Stimulated activated CD8-positive, alpha-beta memory T cell treated with anti-CD3 and anti-CD28 coated beads, Interleukin-2, amount 100 ng/mL, for 1 hour (primary cell): ENCODE measurements around the gene ADAMTS2.

Experiments
- DNase-seq, 2 donors: peaks; one replicate each; pipeline ENCODE4 v3.0.0-alpha.2; 2020; ENCODE audit warnings: low read depth in 2 of 2

The ADAMTS2 gene

DNA sequence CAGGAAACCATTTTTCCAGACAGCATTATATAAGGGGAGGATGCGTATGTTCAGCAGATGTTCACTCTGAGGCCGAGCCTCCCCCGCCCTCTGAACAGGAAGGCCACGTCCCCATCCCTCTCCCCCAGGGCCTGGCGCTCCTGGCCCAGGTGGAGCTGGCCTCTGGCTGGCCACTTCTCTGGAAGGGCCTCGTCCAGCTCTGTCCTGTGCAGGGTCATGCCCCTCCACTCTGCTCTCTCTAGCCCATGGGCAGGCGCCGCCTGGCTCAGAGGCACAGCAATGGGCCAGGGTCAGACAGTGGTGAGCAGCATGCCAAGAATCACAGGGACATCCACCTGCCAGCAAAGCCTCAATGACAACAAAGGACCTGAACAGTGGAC is 34.2 kb downstream of the ADAMTS2 start:
- DNase-seq = no peak

DNA sequence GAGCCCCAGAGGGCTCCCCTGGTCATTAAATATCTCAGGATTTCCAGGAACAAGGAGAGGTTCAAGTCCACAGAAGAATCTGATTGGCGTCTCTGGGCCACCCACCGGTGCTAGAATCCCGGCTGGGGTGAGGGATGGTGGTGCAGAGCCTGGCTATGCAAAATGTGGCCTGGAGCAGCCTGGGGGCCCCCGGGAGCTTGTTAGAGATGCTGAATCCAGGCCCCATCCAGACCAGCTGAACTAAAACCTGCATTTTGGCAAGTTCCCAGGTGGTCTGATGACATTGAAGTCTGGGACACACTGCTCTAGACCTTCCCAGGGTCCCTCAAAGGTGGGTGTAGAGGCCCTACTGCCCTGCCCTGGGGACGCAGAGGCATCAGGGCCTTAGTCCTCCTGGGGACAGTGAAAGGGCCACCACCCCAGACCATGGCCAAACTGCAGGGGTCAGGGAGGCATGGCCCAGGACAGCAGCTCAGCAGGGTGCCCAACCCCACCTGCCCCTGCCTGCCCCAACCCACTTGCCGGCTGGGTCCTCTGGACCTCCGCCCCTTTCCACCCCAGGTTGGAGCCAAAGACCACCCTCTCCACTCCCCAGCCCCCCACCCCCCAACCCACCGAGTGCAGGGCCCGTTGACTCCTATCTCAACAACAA is 34.7 kb downstream of the ADAMTS2 start:
- no peak for DNase-seq

DNA sequence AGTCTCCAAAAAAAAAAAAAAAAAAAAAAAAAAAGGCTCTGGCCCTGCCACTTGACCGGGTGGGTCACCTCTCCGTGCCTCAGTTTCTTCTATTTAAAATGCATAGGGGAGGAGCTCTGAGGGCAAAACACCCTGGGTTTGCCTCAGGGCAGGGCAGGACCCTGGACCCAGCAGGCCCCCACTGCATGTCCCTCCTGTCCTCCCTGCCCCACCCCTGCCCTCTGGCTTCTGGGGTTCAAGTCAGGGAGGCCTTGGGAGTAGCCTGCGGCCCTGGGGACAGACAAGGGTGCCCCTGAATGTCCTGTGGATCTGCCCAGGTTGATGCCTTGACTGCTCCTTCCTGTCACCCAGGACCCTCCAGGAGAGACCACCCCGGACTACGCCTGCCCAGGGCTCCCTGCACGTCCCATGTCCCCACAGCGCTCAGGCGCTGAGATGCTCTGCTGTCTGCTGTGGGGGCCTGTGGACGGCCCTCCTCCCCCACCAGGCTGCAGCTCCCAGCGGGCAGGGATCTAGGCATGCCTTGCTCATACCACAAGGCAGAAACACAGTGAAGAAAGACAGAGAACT is 35.4 kb downstream of the ADAMTS2 start:
- DNase-seq = no peak

DNA sequence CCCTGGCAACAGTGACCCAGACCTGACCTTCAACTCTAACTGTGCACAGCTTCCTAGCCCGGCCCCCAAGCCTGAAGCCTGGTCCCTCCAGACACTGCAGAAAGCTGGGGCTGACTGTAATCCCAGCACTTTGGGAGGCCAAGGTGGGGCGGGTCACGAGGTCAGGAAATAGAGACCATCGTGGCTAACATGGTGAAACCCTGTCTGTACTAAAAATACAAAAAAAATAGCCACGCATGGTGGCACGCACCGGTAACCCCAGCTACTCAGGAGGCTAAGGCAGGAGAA is 35.9 kb downstream of the ADAMTS2 start:
- no peak for DNase-seq

DNA sequence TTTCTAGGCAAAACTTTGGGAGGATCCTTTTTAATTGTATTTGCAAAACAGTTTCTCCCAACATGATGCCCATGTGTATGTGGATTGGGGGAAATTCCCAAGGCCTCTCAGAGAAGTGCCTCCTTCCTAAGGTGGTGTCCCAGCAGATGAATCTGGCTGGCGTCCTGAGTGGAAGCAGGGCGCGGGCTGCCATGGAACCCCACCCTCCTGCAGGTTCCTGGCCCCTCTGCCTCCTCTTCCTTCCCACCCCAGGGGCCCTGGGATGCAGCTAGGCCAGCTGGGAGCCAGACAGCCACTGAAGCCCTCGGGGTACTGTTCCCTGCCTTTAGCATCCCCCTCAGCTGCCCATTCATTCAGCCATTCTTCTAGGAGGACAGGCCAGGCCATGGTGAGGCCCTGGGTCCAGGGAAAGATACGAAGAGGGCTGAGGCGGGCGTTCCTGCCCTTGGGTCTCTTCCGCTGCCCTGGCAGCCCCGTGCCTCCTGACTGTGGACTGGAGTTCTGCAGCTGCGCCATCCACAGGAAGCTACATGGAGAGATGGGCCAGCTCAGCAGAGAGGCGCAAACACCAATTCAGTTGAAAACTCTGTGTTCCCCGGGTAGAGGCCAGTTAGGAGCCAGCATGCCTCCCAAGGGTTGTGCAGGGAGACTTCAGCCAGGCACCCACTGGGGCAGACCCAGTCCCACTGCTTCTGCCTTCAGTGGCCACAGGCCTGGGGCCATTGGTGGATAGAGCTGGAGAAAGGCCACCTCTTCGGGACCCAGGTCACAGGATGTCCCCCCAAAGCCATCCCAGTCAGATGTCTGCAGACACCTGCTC is 36.5 kb downstream of the ADAMTS2 start:
- DNase-seq = no peak

DNA sequence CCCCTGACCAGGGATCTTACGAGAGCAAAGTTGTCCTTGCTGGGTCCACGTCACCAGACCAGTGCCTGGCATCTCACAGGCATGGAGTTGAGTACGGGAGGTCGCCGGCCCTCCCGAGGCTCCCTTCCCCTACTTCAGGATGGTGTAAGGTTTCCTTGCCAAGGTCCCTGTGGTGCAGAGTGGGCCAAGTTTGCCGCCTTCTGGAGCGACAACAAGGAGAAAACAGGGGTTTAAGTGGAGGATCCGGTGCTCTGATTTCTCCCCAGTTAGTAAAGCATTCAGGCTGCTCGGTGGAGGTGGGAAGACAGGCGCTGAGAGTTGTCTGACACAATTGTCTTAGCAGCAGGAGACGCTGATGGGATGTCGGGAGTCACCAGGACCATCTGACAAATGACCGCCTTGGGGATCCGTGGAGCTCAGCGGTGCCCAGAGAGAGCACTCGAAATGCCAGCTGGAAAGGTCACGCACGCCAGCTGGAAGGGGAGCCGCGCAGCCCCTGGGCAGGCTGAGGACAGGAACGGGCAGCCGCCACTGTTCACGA is 37.3 kb downstream of the ADAMTS2 start:
- DNase-seq = no peak

DNA sequence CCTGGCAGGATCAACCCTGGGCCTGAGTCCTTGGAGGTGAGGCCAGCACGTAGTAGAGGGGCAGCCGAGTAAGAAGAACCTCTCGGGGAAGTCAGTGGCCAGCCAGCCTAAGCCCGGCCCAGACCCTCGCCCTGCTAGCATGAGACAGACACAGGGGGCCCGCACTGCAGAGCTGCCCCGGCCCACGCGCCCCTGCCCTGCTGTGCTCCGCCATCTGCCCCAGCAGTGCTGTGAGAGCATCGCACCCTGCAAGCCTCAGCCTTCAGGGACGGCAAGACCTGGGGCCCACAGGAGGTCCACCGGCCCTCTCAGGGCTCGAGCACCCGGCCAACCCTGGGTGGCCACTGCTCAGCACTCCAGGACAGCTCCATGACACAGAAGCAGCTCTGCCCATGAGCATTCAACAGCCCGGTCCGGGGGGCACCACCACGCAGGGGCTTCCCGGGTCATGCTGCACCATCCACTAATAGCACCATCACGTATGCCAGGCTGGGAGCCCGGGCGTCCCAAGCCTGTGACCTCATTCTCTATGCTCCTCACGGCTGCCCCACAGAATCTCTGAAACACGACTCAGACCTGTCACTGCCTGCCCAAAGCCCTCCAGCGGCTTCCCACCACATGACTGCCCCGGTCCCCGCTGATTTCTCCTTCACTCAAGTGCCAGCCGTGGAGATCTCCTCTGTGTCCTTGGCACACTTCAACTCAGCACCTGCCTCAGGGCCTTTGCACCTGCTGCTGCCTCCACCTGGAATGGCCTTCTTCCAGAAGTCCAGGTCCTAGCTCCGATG is 38.1 kb downstream of the ADAMTS2 start:
- DNase-seq = no peak

DNA sequence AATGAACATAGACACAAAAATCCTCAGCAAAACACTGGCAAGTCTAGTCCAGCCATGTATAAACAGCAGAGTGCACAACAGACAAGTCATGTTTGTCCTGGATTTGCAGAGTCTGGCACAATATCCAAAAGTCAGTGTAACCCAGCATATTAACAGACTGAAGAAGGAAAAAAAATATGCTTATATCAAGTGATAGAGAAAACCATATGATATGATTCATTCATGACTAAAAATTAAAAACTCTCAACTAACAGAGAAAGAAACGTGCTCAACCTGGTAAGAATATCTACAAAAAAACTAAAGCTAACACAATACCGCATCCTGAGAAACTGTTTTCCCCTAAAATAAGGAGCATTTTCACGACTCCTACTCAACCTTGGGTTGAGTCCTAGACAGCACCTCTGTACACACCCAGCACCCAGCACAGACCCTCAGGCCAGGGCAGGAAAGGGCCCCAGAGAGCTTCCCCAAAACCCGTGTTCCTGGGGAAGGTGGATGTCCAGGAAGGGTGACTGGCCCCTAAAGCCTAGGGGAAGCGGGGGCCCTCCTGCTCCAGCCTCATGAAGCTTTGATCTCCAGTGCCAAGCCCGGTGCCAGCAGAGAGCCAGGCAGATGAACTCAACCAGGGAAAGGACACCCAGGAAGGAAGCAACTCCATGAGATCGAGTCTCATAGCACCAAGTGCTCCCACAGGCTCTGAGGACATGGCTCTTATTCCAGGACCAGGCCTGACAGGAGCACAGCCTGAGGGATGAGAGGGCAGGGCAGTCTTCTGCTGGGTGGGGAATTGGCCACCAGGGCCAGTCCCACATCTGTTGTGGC is 38.9 kb downstream of the ADAMTS2 start:
- no peak for DNase-seq

DNA sequence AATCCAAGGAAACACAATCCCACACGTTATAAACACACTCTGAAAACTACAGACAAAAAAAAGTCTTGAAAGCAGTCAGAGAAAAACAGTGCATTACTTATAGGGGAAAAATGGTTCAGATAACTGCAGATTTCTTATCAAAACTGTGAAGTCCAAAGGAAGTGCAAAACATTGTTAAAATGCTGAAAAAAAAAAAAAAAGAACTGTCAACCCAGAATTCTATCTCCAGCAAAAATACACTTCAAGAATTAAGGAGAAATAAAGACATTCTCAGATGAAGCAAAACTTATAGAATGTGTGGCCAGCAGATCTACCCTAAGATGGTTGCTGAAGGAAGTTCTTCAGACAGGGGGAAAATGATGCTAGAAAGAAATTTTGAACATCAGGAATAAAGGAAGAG is 40.4 kb downstream of the ADAMTS2 start:
- no peak for DNase-seq

DNA sequence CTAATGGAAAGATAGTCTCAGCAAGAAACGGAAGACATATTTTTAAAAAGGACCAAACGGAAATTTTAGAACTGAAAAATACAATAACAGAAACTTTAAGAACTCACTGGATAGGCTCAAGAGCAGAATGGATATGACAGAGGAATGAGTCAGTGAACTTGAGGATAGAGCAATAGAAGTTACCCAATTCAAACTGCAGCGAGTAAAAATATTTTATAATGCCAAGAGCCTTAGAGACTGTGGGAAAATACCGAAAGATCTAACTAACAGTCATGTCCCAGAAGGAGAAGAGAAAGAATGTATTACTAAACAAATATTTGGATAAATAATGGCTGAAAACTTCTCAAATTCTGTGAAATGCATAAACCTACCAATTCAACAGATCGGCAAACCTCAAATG is 40.8 kb downstream of the ADAMTS2 start:
- DNase-seq = no peak

DNA sequence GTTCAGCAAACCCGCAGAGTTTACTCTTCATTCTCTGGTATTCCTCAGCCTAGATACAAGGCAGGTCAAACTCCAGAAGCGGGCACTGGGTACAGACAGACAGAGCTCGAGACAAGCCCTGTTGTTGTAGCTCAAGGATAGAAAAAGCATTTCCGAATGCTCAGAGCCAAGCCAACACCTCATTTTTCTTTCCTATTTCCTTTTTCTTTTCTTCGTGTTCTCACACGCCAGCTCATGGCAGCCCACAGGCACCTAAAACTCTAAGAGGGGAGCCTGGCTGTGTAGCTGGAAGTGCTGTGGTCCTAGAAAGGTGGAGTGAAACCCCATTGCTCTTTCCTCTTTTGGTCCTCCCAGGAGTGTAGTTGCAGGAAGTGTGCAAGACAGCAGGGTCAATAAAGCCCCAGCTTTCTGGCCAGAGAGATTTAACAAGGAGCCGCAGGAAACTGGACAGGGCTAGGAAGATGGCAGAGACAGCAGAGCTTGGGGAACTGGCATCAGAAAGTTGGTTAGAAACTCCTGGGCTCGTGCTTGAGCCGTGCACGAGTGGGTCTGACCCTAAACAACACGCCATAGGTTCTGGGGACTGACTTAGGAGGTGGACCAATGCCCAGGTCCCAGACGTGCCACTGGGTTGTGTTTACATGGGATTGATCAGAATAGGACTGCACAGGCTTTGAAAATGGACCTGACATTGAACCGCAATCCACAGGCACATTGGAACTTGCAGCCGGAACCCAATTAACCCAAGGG is 41.6 kb downstream of the ADAMTS2 start:
- no peak for DNase-seq

DNA sequence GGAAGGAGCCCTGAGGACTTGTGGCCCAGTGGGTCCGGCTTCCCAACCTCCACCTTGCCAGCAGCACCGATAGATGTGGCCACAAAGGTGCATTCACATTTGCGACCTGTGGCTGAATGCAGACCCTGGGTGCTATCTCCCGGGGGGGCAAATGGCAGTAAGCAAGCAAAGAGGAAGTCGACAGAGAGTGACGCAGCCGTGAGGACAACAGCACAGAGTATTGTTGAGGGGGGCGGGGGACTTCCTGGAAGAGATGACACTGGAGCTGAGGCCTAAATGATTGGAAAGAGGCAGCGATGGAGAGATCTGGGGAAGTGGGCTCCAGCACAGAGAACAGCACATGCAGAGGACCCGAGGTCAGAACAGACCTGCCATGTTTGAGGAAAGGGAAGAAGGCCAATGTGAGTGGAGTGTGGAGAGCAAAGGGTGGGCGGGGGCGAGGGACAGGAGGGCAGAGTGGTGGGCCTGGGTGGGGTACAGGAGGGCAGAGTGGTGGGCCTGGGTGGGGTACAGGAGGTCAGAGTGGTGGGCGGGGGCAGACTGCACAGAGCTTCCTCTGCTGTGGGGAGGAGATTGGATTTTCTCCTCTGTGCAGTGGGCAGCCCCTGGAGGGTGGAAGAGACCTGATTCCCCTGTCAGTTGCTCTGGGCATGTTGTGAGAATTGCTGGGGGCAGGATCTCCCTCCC is 42.6 kb downstream of the ADAMTS2 start:
- no peak for DNase-seq

DNA sequence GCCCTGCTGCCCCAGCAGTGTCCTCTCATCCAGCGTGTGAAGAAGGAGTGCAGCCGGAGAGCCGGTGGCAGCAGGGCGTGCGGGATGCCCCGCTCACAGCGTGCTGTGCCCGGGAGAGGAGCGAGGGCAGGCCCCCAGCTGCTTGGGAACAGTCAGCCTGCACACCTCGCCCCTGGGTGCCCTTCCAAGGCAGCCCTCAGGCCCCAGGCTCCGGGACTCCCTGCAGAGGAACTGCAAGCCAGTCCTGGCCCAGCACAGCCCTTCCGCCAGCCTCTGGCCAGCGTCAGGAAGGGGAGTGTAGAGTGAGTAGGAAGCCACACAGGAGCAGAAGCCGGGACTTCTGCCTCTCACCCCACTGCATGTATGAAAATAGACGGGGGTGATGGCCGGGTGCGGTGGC is 43.5 kb downstream of the ADAMTS2 start:
- no peak for DNase-seq

DNA sequence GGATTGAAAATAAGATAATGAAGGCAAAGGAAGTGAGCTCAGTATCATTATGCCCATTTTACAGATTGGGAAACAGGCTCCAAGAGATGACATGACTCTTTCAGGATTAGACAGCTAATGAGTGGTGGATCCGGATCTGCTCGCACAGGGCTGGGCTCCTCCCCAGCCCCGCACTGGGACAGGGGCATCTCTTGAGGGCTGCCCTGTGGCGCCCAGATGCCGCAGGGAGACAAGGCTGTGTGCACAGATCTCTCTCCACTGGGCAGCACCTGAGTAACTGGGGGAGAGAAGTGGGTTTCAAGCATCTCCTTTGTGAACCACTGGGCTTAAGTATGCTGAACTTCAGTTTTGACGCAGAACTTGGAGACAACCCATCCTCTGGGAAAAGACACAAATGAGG is 43.9 kb downstream of the ADAMTS2 start:
- no peak for DNase-seq

DNA sequence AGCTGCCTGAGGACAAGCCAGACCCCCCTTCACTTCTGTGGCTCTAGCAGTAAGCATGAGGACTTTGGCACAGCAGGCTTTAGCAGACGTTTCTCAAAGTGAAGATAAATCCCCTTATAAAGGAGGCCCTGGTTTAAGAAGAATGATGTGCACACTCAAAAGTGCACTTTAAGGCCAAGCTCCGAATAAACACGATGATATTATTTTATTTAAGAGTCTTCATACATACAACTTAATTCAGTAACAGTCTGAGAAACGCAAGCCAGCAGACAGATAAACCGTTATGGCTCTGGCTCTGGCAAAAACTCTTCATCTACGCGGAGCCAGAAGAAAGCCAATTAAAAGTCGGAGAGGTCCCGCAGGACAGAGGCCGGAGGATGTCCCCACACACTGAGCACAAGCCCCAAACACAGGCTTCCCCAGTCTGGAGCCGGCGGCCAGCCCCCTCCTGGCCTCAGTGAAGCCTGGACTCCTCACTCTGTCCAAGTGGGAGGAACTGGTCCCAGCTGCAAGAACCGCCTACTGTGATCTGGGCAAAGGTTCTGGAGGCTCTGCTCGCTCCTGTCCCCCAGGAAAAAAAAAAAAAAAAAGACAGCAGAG is 44.6 kb downstream of the ADAMTS2 start:
- DNase-seq = no peak

DNA sequence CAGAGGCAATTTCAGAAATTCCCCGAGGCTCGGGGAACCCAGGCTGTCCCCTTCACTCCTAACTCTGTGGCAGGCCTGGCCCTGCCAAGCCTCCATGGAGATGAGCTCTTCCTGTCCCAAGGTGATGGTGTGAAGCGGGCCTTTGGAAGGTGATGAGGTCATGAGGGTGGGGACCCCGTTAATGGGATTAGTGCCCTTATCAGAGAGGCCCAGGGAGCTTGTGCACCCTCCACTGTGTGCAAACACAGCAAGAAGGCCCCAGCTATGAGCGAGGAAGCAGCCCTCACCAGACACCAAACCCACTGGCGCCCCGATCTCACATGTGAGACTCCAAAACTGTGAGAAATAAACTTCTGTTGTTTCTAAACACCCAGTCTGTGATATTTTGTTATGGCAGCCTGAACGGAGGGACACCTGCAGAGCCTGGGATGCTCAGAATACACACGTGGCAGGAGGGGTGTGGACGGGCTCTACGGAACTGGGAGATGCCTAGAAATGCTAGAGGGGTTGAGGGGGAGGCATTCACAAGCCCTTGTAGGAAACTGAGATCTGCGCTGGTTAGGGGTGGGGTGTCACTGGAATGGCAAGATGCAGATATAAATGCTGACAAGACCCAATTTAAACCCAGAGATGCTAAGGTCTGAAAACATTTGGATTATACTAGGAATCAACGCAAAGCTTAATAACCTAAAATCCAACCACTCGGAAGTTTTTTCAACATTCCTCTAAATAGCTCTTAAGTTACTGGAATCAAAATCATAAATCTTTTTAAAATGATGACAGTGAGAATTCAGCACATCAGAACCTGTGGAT is 46.9 kb downstream of the ADAMTS2 start:
- DNase-seq = no peak

DNA sequence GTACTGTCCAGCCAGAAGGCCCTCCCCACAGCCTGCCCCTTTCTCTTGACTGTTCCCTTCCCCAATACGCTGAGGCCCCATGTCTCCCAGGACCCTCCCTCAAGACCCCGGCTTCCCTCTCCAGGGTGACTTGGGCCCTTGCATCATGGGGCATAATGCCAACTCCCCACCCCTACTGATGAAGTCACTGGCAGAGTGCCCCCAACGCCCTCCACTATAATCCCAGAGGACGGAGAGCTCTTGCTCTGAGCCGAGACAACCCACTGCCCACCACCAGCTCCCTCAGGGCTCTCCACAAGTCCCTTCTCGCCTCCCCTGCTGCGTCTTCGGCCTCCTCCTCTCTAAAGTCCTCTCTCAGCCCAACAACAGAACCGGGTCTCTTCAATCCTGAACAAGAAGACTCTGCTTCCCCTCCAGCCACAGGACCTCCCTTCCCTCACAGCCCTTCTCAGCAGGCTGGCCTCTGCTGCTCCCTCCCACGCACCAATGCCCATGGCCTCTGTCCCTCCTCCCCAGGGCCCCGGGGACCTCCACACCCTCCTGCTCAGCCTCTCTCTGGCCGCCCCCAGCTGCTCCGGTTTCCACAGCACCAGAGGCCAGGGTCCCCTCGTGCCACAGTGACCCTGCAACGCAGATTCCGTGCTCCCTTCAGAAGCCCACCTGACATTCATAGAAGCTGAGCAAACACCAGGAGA is 47.6 kb downstream of the ADAMTS2 start:
- DNase-seq = no peak

DNA sequence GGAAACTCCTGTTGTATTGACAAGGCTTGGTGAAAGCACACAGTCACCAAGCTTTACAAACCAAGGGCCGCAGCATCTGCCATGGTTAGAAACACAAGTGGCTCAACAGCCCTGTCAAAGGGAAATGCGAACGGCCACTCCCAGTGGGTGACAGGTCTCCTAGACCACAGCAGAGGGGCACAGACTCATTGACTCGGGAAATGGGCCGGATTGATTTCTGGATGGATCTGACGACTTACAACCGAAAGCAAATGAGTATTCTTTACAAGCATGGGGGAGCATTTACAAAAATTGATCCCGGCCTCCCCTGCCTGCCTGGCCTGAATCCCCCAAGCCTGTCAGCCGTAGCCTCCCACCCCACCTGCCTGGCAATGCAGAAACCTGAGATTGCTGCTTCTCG is 48.2 kb downstream of the ADAMTS2 start:
- no peak for DNase-seq
